ENCODE results near the gene AKNA. TPM values are rescaled to one million over a fixed set of nuclear protein-coding genes. Genes with fewer than 3 reads are reported as not detected.

The AKNA gene
- total and polyA plus RNA-seq, 4 donors, result 29.5 to 79.5 (median 48.6) TPM

DNA sequence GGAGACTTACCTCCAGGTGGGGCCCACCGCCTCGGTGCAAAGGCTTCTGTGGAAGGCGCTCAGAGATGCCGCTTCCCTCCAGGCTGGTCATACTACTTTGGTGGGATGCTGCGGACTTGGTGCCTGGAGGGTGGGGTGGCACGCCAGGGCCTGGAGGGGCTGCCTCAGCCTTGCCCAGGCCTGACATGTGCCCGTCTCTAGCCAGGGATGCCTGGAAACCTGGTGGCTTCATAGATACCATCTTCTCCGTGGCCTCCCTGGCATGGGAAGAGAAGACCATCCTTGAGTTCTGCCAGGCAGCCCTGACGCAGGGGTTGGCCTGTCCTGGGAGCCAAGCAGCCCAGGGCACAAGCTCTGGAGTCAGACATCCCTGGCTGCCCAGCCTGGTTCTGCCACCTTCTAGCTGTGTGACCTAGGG, 29.9 kb downstream of the AKNA start:
- peaks cover 9 to 66% (median 60%) of the 10 kb centered on the region in 4 donors for H3K36me3 ChIP-seq (ENCODE audit: control insufficient read depth in 4 of 4, insufficient read depth in 4 of 4, low read length in 4 of 4)
- peak overlapping the region in 1 of 2 donors; percentile 28 for H3K27ac ChIP-seq (ENCODE audit: low read depth in 1 of 2, low read length in 1 of 2)
- no peak for ATAC-seq (ENCODE audit: insufficient read depth, low FRiP score)
- H3K4me3 ChIP-seq, result no peak overlapping the region
- H3K9ac ChIP-seq (ENCODE audit: insufficient read depth in 1 of 2, low read length in 2 of 2), result no peak overlapping the region
- DNase-seq, result no peak
- 96% methylated on average over 9 of the region's 9 CpGs for WGBS, 2 donors
- TF ChIP-seq, protein P1, sequence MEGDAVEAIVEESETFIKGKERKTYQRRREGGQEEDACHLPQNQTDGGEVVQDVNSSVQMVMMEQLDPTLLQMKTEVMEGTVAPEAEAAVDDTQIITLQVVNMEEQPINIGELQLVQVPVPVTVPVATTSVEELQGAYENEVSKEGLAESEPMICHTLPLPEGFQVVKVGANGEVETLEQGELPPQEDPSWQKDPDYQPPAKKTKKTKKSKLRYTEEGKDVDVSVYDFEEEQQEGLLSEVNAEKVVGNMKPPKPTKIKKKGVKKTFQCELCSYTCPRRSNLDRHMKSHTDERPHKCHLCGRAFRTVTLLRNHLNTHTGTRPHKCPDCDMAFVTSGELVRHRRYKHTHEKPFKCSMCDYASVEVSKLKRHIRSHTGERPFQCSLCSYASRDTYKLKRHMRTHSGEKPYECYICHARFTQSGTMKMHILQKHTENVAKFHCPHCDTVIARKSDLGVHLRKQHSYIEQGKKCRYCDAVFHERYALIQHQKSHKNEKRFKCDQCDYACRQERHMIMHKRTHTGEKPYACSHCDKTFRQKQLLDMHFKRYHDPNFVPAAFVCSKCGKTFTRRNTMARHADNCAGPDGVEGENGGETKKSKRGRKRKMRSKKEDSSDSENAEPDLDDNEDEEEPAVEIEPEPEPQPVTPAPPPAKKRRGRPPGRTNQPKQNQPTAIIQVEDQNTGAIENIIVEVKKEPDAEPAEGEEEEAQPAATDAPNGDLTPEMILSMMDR (IDR thresholded peaks at IDR 0.05; ENCODE audit: control extremely low read depth, extremely low read depth), result no peak
- H3K4me1 ChIP-seq (ENCODE audit: control insufficient read depth in 5 of 5, insufficient read depth in 5 of 5, low read length in 5 of 5), result peaks cover 0 to 3% (median 0%) of the 10 kb centered on the region in 5 donors
- H3K9me3 ChIP-seq (ENCODE audit: control insufficient read depth in 4 of 4, insufficient read depth in 3 of 4, low read length in 3 of 4), result no peaks in the 10 kb centered on the region
- H3K27me3 ChIP-seq (ENCODE audit: control insufficient read depth in 3 of 3, insufficient read depth in 3 of 3, low read length in 2 of 3), result no peaks in the 10 kb centered on the region

DNA sequence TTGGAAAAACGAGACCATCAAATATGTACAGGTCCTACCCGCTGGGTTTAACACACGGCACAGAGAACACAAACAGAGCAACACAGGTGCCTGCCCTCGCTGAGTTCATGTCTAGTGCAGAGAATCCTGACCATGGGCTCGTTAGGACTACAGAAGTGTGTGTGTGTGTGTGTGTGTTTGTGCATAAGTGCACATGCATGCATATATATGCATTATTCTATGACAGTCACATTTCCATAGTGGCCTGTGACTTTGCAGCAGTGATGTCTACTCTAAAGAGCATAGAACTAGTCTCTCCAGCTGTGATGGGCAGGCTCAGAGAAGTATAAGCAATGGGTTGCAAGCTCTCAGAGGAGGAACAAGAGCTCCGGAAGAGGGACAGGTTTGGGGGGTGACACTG, 30.4 kb downstream of the AKNA start:
- no peak for DNase-seq
- Histone ChIP-seq H3K36me3 (ENCODE audit: control insufficient read depth in 4 of 4, insufficient read depth in 4 of 4, low read length in 4 of 4) (peaks cover 9 to 62% (median 57%) of the 10 kb centered on the region in 4 donors), H3K27me3 (ENCODE audit: control insufficient read depth in 3 of 3, insufficient read depth in 3 of 3, low read length in 2 of 3) (no peaks in the 10 kb centered on the region), H3K27ac (ENCODE audit: low read depth in 1 of 2, low read length in 1 of 2) (peak overlapping the region in 1 of 2 donors; percentile 13), H3K4me3 (no peak overlapping the region), H3K9me3 (ENCODE audit: control insufficient read depth in 4 of 4, insufficient read depth in 3 of 4, low read length in 3 of 4) (no peaks in the 10 kb centered on the region), H3K4me1 (ENCODE audit: control insufficient read depth in 5 of 5, insufficient read depth in 5 of 5, low read length in 5 of 5) (peaks cover 0 to 3% (median 0%) of the 10 kb centered on the region in 5 donors), H3K9ac (ENCODE audit: insufficient read depth in 1 of 2, low read length in 2 of 2) (no peak overlapping the region)
- TF ChIP-seq, protein P1 (IDR thresholded peaks at IDR 0.05; ENCODE audit: control extremely low read depth, extremely low read depth), result no peak
- no peak for ATAC-seq (ENCODE audit: insufficient read depth, low FRiP score)
- 95% methylated on average over 6 of the region's 6 CpGs for WGBS, 2 donors

DNA sequence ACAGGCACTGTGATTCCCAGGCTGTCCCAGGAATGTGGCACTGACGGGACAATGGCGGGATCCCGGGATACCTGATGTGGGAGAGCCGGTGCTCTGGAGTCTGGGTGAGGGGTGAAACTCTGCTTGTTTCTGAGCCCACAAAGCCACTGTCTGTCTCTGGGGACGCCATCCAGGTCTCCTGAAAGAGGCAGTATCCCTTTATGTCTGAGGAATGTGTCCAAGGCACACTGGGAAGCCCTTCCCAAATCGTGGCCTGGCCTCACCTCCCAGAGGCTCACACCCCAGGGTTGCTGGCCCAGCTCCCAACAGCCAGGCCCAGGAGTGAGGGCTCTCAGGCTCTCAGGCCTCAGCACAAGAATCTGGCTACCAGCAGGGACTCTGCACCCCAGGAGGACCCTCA, 31.0 kb downstream of the AKNA start:
- WGBS, 2 donors, result 90 to 96% methylated on average over 6 of the region's 6 CpGs
- Histone ChIP-seq H3K27me3 (ENCODE audit: control insufficient read depth in 3 of 3, insufficient read depth in 3 of 3, low read length in 2 of 3) (no peaks in the 10 kb centered on the region), H3K4me1 (ENCODE audit: control insufficient read depth in 5 of 5, insufficient read depth in 5 of 5, low read length in 5 of 5) (peaks cover 0 to 4% (median 0%) of the 10 kb centered on the region in 5 donors), H3K4me3 (no peak overlapping the region), H3K27ac (ENCODE audit: low read depth in 1 of 2, low read length in 1 of 2) (no peak overlapping the region), H3K9me3 (ENCODE audit: control insufficient read depth in 4 of 4, insufficient read depth in 3 of 4, low read length in 3 of 4) (no peaks in the 10 kb centered on the region), H3K36me3 (ENCODE audit: control insufficient read depth in 4 of 4, insufficient read depth in 4 of 4, low read length in 4 of 4) (peaks cover 9 to 57% (median 53%) of the 10 kb centered on the region in 4 donors), H3K9ac (ENCODE audit: insufficient read depth in 1 of 2, low read length in 2 of 2) (no peak overlapping the region)
- no peak for ATAC-seq (ENCODE audit: insufficient read depth, low FRiP score)
- TF ChIP-seq, protein P1 (IDR thresholded peaks at IDR 0.05; ENCODE audit: control extremely low read depth, extremely low read depth), result no peak
- no peak for DNase-seq

DNA sequence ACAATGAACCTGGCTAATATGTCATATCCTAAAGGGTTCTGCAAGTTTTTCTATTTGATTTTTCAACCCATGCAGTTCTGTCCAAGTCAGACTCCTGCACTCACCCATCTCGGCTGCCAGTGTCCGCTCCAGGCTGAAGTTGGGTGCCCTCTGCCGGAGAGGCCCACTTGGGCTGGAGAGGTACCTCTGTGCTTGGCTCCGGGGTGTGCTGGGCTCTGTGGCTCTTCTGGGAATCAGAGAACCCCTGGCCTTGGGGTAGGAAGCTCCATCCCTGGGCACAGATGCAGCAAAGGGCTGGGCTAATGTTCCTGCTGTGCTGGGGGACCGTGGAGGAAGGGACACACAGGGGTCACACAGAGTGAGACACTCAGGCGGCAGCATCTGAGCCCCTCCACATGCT, 32.0 kb downstream of the AKNA start:
- Histone ChIP-seq H3K27me3 (ENCODE audit: control insufficient read depth in 3 of 3, insufficient read depth in 3 of 3, low read length in 2 of 3) (no peaks in the 10 kb centered on the region), H3K36me3 (ENCODE audit: control insufficient read depth in 4 of 4, insufficient read depth in 4 of 4, low read length in 4 of 4) (peaks cover 9 to 49% (median 48%) of the 10 kb centered on the region in 4 donors), H3K9me3 (ENCODE audit: control insufficient read depth in 4 of 4, insufficient read depth in 3 of 4, low read length in 3 of 4) (no peaks in the 10 kb centered on the region), H3K9ac (ENCODE audit: insufficient read depth in 1 of 2, low read length in 2 of 2) (no peak overlapping the region), H3K27ac (ENCODE audit: low read depth in 1 of 2, low read length in 1 of 2) (no peak overlapping the region), H3K4me3 (no peak overlapping the region), H3K4me1 (ENCODE audit: control insufficient read depth in 5 of 5, insufficient read depth in 5 of 5, low read length in 5 of 5) (peaks cover 0 to 4% (median 0%) of the 10 kb centered on the region in 5 donors)
- DNase-seq (no peak), ATAC-seq (ENCODE audit: insufficient read depth, low FRiP score) (no peak)
- TF ChIP-seq, protein P1 (IDR thresholded peaks at IDR 0.05; ENCODE audit: control extremely low read depth, extremely low read depth), result no peak
- 96 to 97% methylated on average over 6 of the region's 6 CpGs for WGBS, 2 donors

Data from lung (tissue), 12 donors.